ENCODE measurements around the gene NOC3L. TPM values are rescaled to one million over a fixed set of nuclear protein-coding genes. Genes with fewer than 3 reads are reported as not detected.

Gene NOC3L
- total and polyA plus RNA-seq, 9 of the 15 experiments (the other 6 are each of a cell fraction or from before 2014, with no cell fraction given), result 23.8 to 57.6 (median 32.6) TPM

DNA sequence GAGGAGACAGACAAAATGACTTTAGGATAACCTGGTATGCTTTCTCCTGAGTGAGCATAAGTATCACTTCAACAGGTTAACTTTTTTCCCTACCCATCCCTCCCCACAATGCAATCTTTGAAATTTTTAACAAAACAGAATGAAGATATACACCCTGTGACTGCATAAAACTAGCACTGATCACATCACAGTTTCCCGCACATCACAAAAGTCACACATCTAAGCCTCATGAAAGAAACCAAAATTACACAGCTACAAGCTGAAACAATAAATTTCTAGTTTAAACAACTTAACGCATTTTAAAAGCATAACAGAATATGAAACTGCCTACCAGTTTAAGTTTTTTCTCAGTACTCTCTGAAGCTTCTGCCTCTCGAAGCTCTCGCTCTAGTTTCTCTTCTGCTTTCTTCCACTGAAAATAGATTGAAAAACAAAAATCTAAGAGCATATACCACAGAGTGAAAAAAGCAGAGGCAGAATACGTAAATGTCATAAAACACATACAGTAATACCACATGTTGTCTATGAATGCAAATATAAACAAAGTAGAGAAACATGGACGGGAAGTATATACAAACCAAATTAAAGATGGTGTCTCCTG is 18.1 kb downstream of the NOC3L start:
- Histone ChIP-seq H2AFZ (ENCODE audit: low read depth, low read length) (no peak overlapping the region), H3K9me1 (ENCODE audit: control insufficient read depth, insufficient read depth, low read length) (no peaks in the 10 kb centered on the region), H3K27ac (ENCODE audit: extremely low read depth, low read depth, low read length) (no peak overlapping the region), H3K79me2 (ENCODE audit: control insufficient read depth, insufficient read depth, low read length) (no peaks in the 10 kb centered on the region), H4K20me1 (replicated peaks; ENCODE audit: control insufficient read depth, insufficient read depth, low read length) (no peaks in the 10 kb centered on the region), H3K36me3 (ENCODE audit: control insufficient read depth, insufficient read depth, low read length) (peaks cover 81% of the 10 kb centered on the region), H3K4me3 (no peak overlapping the region), H3K4me2 (ENCODE audit: insufficient read depth, low read length) (no peak overlapping the region), H3K9me3 (replicated peaks; ENCODE audit: control insufficient read depth, insufficient read depth, low read depth, low read length) (no peaks in the 10 kb centered on the region), H3K27me3 (ENCODE audit: control insufficient read depth in 2 of 2, insufficient read depth in 2 of 2, low read length in 2 of 2) (no peaks in the 10 kb centered on the region), H3K9ac (ENCODE audit: insufficient read depth in 1 of 2, low read depth in 2 of 2, low read length in 2 of 2) (no peak overlapping the region), H3K4me1 (replicated peaks in 1 of 2; ENCODE audit: control insufficient read depth in 2 of 2, insufficient read depth in 2 of 2, low read length in 2 of 2) (no peaks in the 10 kb centered on the region)
- in situ Hi-C loops (cut with MboI), result no loop called here
- POLR2A ChIA-PET, result no interaction called here
- TF ChIP-seq U2AF2 (optimal IDR thresholded peaks at IDR 0.05; ENCODE audit: low read depth, low read length) (no peak), SRSF3 (IDR thresholded peaks at IDR 0.05; ENCODE audit: insufficient read depth, low read length) (no peak), ZBED1 (IDR thresholded peaks at IDR 0.05) (no peak), NUFIP1 (IDR thresholded peaks at IDR 0.05; ENCODE audit: partially characterized antibody) (no peak), ELF1 (tag; IDR thresholded peaks at IDR 0.05) (no peak), KAT7 (CRISPR knock-in tag; IDR thresholded peaks at IDR 0.05; ENCODE audit: borderline replicate concordance) (no peak), MYBL2 (IDR thresholded peaks at IDR 0.05; ENCODE audit: low read depth) (no peak), MYBL2 (CRISPR knock-in tag; IDR thresholded peaks at IDR 0.05; ENCODE audit: borderline replicate concordance) (no peak), KDM1A (IDR thresholded peaks at IDR 0.05) (no peak), RBM15 (IDR thresholded peaks at IDR 0.05; ENCODE audit: insufficient read depth, low read length) (no peak), MXD1 (CRISPR knock-in tag; IDR thresholded peaks at IDR 0.05; ENCODE audit: borderline replicate concordance, poor library complexity, severe bottlenecking) (no peak), RAD51 (IDR thresholded peaks at IDR 0.05; ENCODE audit: borderline replicate concordance, low read depth) (no peak), CHCHD3 (CRISPR knock-in tag; IDR thresholded peaks at IDR 0.05) (no peak), WHSC1 (IDR thresholded peaks at IDR 0.05; ENCODE audit: low read length) (no peak), NCOA6 (IDR thresholded peaks at IDR 0.05) (no peak), SNRNP70 (optimal IDR thresholded peaks at IDR 0.05; ENCODE audit: low read depth, low read length) (no peak), HNRNPLL (IDR thresholded peaks at IDR 0.05; ENCODE audit: low read depth, low read length, poor library complexity, severe bottlenecking) (no peak), SAFB (IDR thresholded peaks at IDR 0.05; ENCODE audit: borderline replicate concordance, low read depth, low read length) (no peak)
- TF ChIP-seq, protein P1, sequence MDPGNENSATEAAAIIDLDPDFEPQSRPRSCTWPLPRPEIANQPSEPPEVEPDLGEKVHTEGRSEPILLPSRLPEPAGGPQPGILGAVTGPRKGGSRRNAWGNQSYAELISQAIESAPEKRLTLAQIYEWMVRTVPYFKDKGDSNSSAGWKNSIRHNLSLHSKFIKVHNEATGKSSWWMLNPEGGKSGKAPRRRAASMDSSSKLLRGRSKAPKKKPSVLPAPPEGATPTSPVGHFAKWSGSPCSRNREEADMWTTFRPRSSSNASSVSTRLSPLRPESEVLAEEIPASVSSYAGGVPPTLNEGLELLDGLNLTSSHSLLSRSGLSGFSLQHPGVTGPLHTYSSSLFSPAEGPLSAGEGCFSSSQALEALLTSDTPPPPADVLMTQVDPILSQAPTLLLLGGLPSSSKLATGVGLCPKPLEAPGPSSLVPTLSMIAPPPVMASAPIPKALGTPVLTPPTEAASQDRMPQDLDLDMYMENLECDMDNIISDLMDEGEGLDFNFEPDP (CRISPR knock-in tag; IDR thresholded peaks at IDR 0.05), result no peak
- TF ChIP-seq, protein P2, sequence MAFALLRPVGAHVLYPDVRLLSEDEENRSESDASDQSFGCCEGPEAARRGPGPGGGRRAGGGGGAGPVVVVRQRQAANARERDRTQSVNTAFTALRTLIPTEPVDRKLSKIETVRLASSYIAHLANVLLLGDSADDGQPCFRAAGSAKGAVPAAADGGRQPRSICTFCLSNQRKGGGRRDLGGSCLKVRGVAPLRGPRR (CRISPR knock-in tag; IDR thresholded peaks at IDR 0.05), result no peak
- intact Hi-C loops (cut with micrococcal nuclease), result no loop called here
- WGBS (ENCODE audit: insufficient coverage, low coverage, missing lambda C conversion rate), result 96% methylated on average over 6 of the region's 6 CpGs
- CTCF ChIA-PET (ENCODE audit: low intra/inter-chr PET ratio), result interaction anchor here (0.6 kb wide), 1 partner anchor 97 kb away, joined by 3 read pairs; no protein-coding TSS in a partner anchor
- DNase-seq (ENCODE audit: extremely low read depth in 1 of 4, low spot score in 3 of 4) (no peak), ATAC-seq (no peak), FAIRE-seq (no peak)
- BruUV-seq (replicated peaks), result no TSS peak
